Raji (cell line): ENCODE results near the gene GRSF1.

Experiments
- POLR2A ChIP-seq: IDR thresholded peaks from 2 replicates; pipeline ENCODE4 v1.6.1; 2011; ENCODE audit warnings: low read depth, low read length, control low read depth; ENCODE audit not compliant: insufficient read depth

Gene GRSF1

GRCh38 chr4:70841211-70841610 is 1.5 kb upstream of the GRSF1 start:
- no peak for TF ChIP-seq POLR2A

DNA sequence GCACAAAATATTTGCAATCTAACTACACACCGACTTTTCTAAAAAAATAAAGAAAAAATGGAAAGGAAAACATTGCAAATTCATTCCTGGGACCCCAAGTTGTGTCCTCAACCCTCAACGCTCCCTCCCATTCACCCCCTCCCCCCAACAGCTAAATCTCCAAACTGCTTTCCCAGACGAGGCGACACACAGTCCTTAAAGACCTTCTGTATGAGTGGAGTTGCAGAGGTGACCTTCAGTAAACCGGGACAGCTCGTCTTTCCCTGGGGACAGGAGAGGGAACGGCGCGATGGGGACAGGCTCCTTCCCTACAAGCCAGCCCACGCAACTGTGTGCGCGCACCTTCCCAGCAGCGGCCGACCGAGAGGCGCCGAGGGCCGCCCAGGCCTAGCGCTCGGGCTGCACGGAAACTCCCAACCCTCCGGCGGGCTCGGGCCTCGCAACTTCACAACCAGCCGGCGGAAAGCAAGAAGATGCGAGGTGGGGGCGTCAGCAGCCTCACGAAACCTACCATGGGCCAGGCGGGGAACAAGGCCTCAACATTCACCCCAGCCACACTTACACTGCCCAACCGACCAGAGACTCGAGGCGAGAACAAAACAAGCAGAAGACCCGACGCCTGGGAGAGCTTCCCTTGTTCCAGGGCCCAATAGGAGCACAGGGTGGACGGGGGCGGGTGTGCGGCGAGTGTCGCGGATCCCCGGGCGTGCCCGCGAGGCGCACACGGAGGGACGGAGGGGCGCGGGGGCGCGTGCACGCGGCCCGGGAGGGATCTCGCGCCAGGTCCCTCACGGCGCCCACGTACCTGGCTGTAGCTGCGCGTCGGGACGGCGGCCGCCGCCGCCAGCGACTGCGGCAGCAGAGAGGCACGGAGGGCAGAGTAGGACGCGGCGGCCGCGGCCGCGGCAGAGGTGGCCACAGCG is 763 bp downstream of the GRSF1 start:
- no peak for TF ChIP-seq POLR2A

DNA sequence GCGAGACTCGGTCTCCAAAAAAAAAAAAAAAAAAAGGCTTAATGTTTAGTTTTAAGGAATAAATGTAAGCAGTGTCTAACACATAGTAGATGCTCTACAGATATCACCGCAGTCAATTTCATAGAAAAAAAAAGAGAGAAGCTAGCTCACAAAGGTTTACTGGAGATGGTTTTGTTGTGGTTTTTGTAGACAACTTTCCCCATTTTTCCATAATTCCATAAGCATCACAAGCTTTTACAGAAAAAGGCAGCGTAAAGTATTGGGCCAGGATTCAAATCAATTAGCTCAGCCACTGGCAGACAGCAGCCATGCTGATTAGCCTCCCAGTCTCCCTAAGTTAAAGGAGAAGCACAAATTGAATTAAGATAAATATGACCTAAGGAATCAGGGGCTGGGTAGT is 1.5 kb downstream of the GRSF1 start:
- TF ChIP-seq POLR2A, result no peak

DNA sequence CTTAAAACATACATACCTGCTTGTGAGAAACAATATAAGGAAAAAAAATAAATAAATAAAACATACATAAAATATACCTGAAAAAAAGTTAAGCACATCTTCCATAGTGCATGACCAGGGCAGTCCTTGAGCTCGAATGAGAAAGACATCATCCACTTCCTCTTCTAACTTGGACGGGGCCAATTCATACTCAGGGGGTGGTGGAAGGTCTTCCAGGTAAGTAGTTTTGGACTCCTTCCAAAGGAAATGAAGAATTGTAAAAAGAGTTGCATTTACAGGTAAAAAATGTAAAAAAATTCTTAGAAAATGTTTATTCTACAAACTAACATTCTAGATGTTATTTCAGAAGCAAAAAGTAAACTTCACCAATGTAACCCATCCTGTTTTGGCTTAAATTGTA is 3.6 kb downstream of the GRSF1 start:
- no peak for TF ChIP-seq POLR2A

DNA sequence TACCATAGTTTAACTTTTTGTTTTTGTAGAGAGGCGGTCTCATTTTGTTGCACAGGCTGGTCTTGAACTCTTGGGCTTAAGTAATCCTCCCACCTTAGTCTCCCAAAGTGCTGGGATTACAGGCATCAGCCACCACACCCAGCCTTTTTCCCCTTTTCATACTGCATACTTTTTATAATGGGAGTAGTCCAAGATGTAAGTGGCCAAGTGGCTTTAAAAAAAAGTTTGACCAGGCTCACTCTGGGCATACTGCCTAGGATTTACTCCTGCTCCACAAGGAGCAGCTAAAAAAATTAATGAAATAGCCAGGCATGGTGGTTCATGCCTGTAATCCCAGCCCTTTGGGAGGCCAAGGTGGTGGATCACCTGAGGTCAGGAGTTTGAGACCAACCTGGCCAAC is 6.0 kb downstream of the GRSF1 start:
- no peak for TF ChIP-seq POLR2A

GRCh38 chr4:70831293-70831692 is 8.4 kb downstream of the GRSF1 start:
- TF ChIP-seq POLR2A, result no peak

DNA sequence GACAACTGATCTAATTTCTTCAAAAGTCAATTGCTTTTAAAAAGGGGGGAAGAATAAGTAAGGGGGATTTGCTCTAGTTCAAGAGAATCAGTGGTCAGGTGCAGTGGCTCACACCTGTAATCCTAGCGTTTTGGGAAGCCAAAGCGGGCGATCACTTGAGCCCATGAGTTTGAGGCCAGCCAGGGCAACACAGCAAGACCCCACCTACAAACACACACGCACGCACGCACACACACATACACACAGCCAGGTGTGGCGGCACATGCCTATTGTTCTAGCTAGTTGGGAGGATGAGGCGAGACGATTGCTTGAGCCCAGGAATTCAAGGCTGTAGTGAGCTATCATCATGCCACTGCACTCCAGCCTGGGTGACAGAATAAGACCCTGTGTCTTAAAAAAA is 9.6 kb downstream of the GRSF1 start:
- TF ChIP-seq POLR2A, result no peak

DNA sequence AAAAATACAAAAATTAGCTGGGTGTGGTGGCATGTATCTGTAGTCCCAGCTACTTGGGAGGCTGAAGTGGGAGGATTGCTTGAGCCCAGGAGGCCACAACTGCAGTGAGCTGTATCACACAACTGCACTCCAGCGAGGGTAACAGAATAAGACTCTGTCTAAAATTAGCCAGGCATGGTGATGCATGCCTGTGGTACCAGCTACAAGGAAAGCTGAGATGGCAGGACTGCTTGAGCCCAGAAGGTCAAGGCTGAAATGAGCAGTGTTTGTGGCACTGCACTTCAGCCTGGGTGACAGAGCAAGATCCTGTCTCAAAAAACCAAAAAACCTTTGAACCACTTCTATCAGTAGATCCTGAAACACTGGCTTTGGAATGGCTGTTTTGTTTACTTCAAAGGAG is 10.2 kb downstream of the GRSF1 start:
- no peak for TF ChIP-seq POLR2A

- no peak for TF ChIP-seq POLR2A
Measured at GRCh38 chr4:70829015-70829414, 10.7 kb downstream of the GRSF1 start.

GRCh38 chr4:70818921-70819320 is 20.8 kb downstream of the GRSF1 start:
- no peak for TF ChIP-seq POLR2A

DNA sequence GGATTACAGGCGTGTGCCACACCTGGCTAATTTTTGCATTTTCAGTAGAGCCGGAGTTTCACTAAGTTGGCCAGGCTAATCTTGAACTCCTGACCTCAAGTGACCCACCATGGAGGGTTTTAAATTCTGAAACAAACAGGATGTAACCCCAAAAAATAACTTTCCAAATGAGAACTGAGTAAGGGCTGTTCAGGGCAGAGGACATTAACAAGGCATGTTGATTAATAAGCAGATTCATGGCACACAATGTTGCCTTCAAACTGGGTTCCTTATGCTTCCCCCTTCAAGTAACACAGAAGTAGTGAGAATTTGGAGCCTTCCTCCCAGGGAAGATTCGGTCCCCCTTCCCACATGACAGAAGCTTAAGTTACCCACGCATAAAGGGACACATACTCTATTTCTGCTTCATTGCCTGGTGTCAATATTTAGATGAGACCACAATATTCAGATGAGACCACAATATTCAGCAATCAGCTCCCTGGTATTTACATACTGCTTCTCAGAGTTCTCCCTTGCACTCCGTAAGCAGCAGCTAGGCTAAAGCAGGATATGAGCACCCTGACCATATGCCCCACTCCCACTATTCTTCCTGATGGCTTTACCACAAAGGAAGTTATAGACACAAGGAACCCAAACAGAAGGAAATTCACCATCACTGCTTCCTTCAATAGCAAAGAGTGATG is 21.4 kb downstream of the GRSF1 start:
- TF ChIP-seq POLR2A, result no peak

- TF ChIP-seq POLR2A, result no peak
Measured at GRCh38 chr4:70816894-70817293, 22.8 kb downstream of the GRSF1 start.

- no peak for TF ChIP-seq POLR2A
Measured at GRCh38 chr4:70815370-70815769, 24.3 kb downstream of the GRSF1 start.

GRCh38 chr4:70808151-70808550 is 31.5 kb downstream of the GRSF1 start:
- no peak for TF ChIP-seq POLR2A

- no peak for TF ChIP-seq POLR2A
Measured at GRCh38 chr4:70802928-70803580, 36.6 kb downstream of the GRSF1 start.
